ENCODE measurements around the gene SIRPG.
"Not testable (repeated sequence)": the region's sequence is repeated elsewhere in the genome, so short reads cannot be mapped to it uniquely, and the experiment has no call there.

Gene SIRPG

GRCh38 chr20:1618479-1618878 lies 39.1 kb downstream of the SIRPG start:
- no peak overlapping the region for H3K4me3 ChIP-seq (replicated peaks; ENCODE audit: low read depth, low read length)
- no peak for DNase-seq (ENCODE audit: extremely low read depth, insufficient read length)
- TF ChIP-seq, protein P1, sequence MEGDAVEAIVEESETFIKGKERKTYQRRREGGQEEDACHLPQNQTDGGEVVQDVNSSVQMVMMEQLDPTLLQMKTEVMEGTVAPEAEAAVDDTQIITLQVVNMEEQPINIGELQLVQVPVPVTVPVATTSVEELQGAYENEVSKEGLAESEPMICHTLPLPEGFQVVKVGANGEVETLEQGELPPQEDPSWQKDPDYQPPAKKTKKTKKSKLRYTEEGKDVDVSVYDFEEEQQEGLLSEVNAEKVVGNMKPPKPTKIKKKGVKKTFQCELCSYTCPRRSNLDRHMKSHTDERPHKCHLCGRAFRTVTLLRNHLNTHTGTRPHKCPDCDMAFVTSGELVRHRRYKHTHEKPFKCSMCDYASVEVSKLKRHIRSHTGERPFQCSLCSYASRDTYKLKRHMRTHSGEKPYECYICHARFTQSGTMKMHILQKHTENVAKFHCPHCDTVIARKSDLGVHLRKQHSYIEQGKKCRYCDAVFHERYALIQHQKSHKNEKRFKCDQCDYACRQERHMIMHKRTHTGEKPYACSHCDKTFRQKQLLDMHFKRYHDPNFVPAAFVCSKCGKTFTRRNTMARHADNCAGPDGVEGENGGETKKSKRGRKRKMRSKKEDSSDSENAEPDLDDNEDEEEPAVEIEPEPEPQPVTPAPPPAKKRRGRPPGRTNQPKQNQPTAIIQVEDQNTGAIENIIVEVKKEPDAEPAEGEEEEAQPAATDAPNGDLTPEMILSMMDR (IDR thresholded peaks at IDR 0.05; ENCODE audit: insufficient read depth, low read length, poor library complexity, severe bottlenecking), result no peak
- no peaks in the 10 kb centered on the region for H3K27me3 ChIP-seq (replicated peaks; ENCODE audit: control insufficient read depth, insufficient read depth, low read length)
- H3K36me3 ChIP-seq (ENCODE audit: control insufficient read depth, insufficient read depth, low read length), result no peaks in the 10 kb centered on the region

DNA sequence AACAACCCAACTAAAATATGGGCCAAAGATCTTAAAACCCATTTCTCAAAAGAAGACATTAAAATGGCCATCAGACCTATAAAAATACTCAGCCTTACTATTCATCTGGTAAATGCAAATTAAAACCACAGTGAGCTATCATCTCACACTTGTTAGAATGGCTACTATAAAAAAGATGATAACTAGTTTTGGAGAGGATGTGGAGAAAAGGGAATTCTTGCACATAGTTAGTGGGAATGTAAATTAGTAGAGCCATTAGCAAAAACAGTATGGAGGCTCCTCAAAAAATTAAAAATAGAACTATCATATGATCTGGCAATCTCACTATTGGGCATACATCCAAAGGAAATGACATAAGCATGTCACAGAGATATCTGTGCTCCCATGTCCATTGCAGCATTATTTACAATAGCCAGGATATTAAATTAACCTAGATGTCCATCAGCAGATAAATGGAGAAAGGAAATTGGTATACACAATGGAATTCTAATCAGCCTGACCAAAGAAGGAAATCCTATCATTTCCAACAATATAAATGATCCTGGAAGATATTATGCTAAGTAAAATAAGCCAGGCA lies 40.6 kb downstream of the SIRPG start:
- TF ChIP-seq, protein P1 (IDR thresholded peaks at IDR 0.05; ENCODE audit: insufficient read depth, low read length, poor library complexity, severe bottlenecking), result no peak
- H3K27me3 ChIP-seq (replicated peaks; ENCODE audit: control insufficient read depth, insufficient read depth, low read length), result no peaks in the 10 kb centered on the region
- no peak for DNase-seq (ENCODE audit: extremely low read depth, insufficient read length)

GRCh38 chr20:1610404-1610803 lies 47.2 kb downstream of the SIRPG start:
- not testable (repeated sequence) for H3K4me3 ChIP-seq (replicated peaks; ENCODE audit: low read depth, low read length); H3K36me3 ChIP-seq (ENCODE audit: control insufficient read depth, insufficient read depth, low read length); H3K27me3 ChIP-seq (replicated peaks; ENCODE audit: control insufficient read depth, insufficient read depth, low read length); DNase-seq (ENCODE audit: extremely low read depth, insufficient read length)

More for the DNA sequence above, 40.6 kb downstream of the SIRPG start:
- Histone ChIP-seq H3K4me3 (replicated peaks; ENCODE audit: low read depth, low read length) (no peak overlapping the region), H3K36me3 (ENCODE audit: control insufficient read depth, insufficient read depth, low read length) (no peaks in the 10 kb centered on the region)

GRCh38 chr20:1608678-1609347 lies 48.8 kb downstream of the SIRPG start:
- not testable (repeated sequence) for H3K27me3 ChIP-seq (replicated peaks; ENCODE audit: control insufficient read depth, insufficient read depth, low read length); H3K36me3 ChIP-seq (ENCODE audit: control insufficient read depth, insufficient read depth, low read length); DNase-seq (ENCODE audit: extremely low read depth, insufficient read length); H3K4me3 ChIP-seq (replicated peaks; ENCODE audit: low read depth, low read length)

GRCh38 chr20:1600736-1601135 lies 56.8 kb downstream of the SIRPG start:
- TF ChIP-seq, protein P1 (IDR thresholded peaks at IDR 0.05; ENCODE audit: insufficient read depth, low read length, poor library complexity, severe bottlenecking), result no peak
- no peaks in the 10 kb centered on the region for H3K36me3 ChIP-seq (ENCODE audit: control insufficient read depth, insufficient read depth, low read length)
- no peak overlapping the region for H3K4me3 ChIP-seq (replicated peaks; ENCODE audit: low read depth, low read length)
- H3K27me3 ChIP-seq (replicated peaks; ENCODE audit: control insufficient read depth, insufficient read depth, low read length), result no peaks in the 10 kb centered on the region
- DNase-seq (ENCODE audit: extremely low read depth, insufficient read length), result no peak

- no peak for DNase-seq (ENCODE audit: extremely low read depth, insufficient read length)
- H3K4me3 ChIP-seq (replicated peaks; ENCODE audit: low read depth, low read length), result no peak overlapping the region
- no peaks in the 10 kb centered on the region for H3K36me3 ChIP-seq (ENCODE audit: control insufficient read depth, insufficient read depth, low read length)
- H3K27me3 ChIP-seq (replicated peaks; ENCODE audit: control insufficient read depth, insufficient read depth, low read length), result no peaks in the 10 kb centered on the region
- TF ChIP-seq, protein P1 (IDR thresholded peaks at IDR 0.05; ENCODE audit: insufficient read depth, low read length, poor library complexity, severe bottlenecking), result no peak
Observed at GRCh38 chr20:1595333-1595732, 62.2 kb downstream of the SIRPG start.
